ENCODE data around the gene CDK17. TPM values are rescaled to one million over a fixed set of nuclear protein-coding genes. Genes with fewer than 3 reads are reported as not detected.

CDK17 gene
- total RNA-seq, 1 experiment from 2014 or later, result 21.4 TPM

- Histone ChIP-seq H3K27me3 (ENCODE audit: insufficient read depth, low read length) (no peaks in the 10 kb centered on the region), H3K4me2 (ENCODE audit: low read length) (no peak overlapping the region)
- POLR2A ChIA-PET, result no interaction called here
Observed at GRCh38 chr12:96361074-96361473, 39.2 kb downstream of the CDK17 start.

More at GRCh38 chr12:96361074-96361473, 39.2 kb downstream of the CDK17 start:
- Histone ChIP-seq H3K4me3 (replicated peaks in 1 of 2; ENCODE audit: low read depth in 1 of 2, low read length in 2 of 2) (no peak overlapping the region), H3K9me3 (ENCODE audit: control insufficient read depth in 1 of 2, insufficient read depth in 1 of 2, low read depth in 1 of 2, low read length in 2 of 2) (no peaks in the 10 kb centered on the region), H3K36me3 (ENCODE audit: control insufficient read depth in 1 of 2, insufficient read depth in 2 of 2, low read length in 2 of 2) (no peaks in the 10 kb centered on the region), H3K9ac (ENCODE audit: low read length) (no peak overlapping the region), H4K20me1 (ENCODE audit: insufficient read depth) (peaks cover 4% of the 10 kb centered on the region; the same call in 1 of the 2 replicates), H3K4me1 (ENCODE audit: control insufficient read depth in 1 of 2, insufficient read depth in 2 of 2, low read length in 2 of 2) (peaks cover 0 to 7% of the 10 kb centered on the region in 2 experiments; a peak in 2 of 4 replicates), H3K9me2 (ENCODE audit: insufficient read depth) (no peaks in the 10 kb centered on the region), H3K27ac (ENCODE audit: low read depth, low read length) (no peak overlapping the region), H2AFZ (ENCODE audit: low read depth, low read length, poor library complexity, severe bottlenecking) (no peak overlapping the region), H3K79me2 (ENCODE audit: insufficient read depth, low read length) (peaks cover 90% of the 10 kb centered on the region)
- BruUV-seq (replicated peaks), result no TSS peak
- TF ChIP-seq EZH2phosphoT487 (IDR thresholded peaks at IDR 0.05; ENCODE audit: borderline replicate concordance), result no peak
- no peak for TF ChIP-seq TCF7L2 (IDR thresholded peaks at IDR 0.05; ENCODE audit: borderline replicate concordance, extremely low read depth, insufficient read depth, insufficient read length)
- no peak for TF ChIP-seq YY1 (IDR thresholded peaks at IDR 0.05; ENCODE audit: extremely low read depth, insufficient replicate concordance, low read depth, low read length)
- TF ChIP-seq POLR2A (IDR thresholded peaks at IDR 0.05; ENCODE audit: borderline replicate concordance, extremely low read depth, insufficient read depth, insufficient read length), result no peak
- TF ChIP-seq ZNF274 (IDR thresholded peaks at IDR 0.05; ENCODE audit: low read depth, low read length), result no peak
- no peak for TF ChIP-seq CTCF (IDR thresholded peaks at IDR 0.05 in 2 of 3, conservative IDR thresholded peaks at IDR 0.05 in 1 of 3; ENCODE audit: borderline replicate concordance in 1 of 3, insufficient read depth in 1 of 3, low read depth in 2 of 3, low read length in 2 of 3)
- no peak for TF ChIP-seq SRF (IDR thresholded peaks at IDR 0.05; ENCODE audit: low read depth)
- no peak for TF ChIP-seq RAD21 (IDR thresholded peaks at IDR 0.05; ENCODE audit: low read depth)
- no peak for TF ChIP-seq MAX (IDR thresholded peaks at IDR 0.05)
- RAD21 ChIA-PET (ENCODE audit: low non-redundant PET in 1 of 2, low total read pairs in 2 of 2, uncharacterized antibody in 2 of 2, unreplicated experiment in 2 of 2), result no interaction called here
- no peak for ATAC-seq
- intact Hi-C loops (cut with micrococcal nuclease), result no loop called here
- no peak for DNase-seq (ENCODE audit: low read depth, low spot score)
- CTCF ChIA-PET, result interaction anchor here (1.2 kb wide), 1 partner anchor 40 kb away, joined by 3 read pairs; no protein-coding TSS in a partner anchor

All from HCT116 (cell line).